MM.1S (cell line): ENCODE measurements around the gene RPH3AL.

ENCODE experiments used
- EZH2 ChIP-seq: fragments of 300-600 bp; sonication (generic); optimal IDR thresholded peaks from 2 replicates; pipeline ENCODE3; 2017; ENCODE audit warnings: low read depth, mild to moderate bottlenecking, antibody characterized with exemption, low read length, mixed read lengths
- EZH2phosphoT487 ChIP-seq: fragments of 300-600 bp; sonication (generic); IDR thresholded peaks from 2 replicates; pipeline ENCODE4 v1.6.1; 2018; ENCODE audit warnings: antibody characterized with exemption, low read length
- TF ChIP-seq, protein P1 (sequence below): fragments of 300-600 bp; sonication (generic); IDR thresholded peaks from 2 replicates; pipeline ENCODE4 v1.5.1; 2016; ENCODE audit warnings: antibody characterized with exemption, low read length, mixed read lengths

- TF ChIP-seq, protein P1, sequence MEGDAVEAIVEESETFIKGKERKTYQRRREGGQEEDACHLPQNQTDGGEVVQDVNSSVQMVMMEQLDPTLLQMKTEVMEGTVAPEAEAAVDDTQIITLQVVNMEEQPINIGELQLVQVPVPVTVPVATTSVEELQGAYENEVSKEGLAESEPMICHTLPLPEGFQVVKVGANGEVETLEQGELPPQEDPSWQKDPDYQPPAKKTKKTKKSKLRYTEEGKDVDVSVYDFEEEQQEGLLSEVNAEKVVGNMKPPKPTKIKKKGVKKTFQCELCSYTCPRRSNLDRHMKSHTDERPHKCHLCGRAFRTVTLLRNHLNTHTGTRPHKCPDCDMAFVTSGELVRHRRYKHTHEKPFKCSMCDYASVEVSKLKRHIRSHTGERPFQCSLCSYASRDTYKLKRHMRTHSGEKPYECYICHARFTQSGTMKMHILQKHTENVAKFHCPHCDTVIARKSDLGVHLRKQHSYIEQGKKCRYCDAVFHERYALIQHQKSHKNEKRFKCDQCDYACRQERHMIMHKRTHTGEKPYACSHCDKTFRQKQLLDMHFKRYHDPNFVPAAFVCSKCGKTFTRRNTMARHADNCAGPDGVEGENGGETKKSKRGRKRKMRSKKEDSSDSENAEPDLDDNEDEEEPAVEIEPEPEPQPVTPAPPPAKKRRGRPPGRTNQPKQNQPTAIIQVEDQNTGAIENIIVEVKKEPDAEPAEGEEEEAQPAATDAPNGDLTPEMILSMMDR: no peak
- TF ChIP-seq EZH2: no peak
- no peak for TF ChIP-seq EZH2phosphoT487
Observed at GRCh38 chr17:233473-233941, 119.1 kb downstream of the RPH3AL start.
